Activated T-cell treated with anti-CD3 and anti-CD28 coated beads for 1 hour (primary cell): ENCODE measurements around the gene B4GALT5.

Source experiments
- DNase-seq: peaks from one replicate; pipeline ENCODE4 v3.0.0-alpha.2; 2020; ENCODE audit warnings: low read depth

Gene B4GALT5

DNA sequence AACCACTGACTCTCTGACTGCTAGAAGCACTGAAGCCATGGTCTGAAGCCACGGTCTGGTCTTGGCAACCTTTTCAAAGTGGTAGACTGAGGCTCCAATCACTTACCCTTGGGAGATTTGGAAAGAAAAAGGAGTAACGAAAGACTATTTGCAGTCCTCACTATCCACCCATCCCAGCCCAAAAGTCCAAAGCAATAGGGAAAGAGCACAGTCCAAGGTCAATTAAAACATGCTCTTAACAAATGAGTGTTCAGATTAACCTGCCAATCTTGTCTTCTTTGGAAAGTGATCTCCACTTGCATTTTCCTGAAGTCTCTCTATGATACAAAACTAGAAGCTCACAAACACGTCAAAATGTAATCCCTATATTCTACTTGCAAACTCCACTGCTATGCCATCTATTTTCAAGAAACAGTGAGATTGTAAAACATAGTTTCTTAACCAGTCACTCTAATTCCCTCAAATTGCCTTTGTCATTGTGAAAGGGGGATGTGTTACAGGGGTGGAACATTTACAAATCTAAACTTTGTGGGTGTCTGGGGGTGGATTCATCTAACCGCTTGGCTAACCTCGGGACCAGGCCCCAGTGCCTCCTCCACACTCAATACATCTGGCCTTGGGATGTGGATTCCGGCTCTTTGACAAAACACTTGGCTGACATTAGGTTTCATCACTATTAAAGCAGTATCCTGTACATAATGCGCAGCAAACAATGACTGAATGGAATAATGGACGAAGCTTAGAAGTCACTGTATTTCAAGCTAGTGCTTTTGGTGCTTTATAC, 56.4 kb downstream of the B4GALT5 start:
- DNase-seq = no peak

DNA sequence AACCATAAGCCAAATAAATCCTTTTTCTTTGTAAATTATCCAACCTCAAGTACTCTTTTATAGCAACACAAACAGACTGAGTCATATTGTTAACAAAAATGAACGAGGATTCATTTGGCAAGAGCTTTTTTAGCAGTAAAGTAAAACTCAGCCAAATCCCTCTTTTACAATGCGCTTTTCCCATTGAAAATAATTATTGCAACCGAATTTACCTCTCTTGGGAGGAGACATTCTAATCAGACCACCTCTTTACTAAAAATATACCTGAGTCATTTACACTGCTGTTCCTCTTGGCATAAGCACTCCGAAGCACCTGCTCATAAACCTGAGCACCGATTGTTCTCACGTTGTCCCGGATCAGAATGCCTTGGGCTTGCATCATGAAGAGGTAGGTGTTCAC, 57.4 kb downstream of the B4GALT5 start:
- DNase-seq = no peak

DNA sequence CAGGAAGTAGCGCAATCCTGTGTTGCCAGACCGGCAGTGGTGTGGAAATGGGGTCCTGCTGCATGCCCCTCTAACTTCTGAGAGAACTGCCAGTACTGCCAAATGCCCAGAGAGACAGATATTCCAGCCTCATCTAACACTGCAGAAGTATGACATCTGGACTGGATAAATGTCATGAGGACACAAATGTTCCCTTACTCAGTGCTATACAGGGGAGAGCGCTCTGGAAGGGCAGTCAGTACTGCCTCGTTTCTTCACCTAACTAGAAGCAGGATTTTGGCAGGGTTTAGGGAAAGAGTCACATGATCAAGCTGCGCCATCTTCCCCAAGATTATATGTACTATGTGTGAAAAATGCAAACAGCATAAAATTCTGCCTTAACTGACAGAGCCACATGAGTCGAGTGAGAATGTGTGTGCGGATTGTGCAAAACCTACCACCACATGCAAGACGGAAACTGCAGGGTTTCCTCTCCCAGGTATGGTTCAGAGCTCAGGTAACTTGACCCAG, 59.7 kb downstream of the B4GALT5 start:
- DNase-seq = no peak

DNA sequence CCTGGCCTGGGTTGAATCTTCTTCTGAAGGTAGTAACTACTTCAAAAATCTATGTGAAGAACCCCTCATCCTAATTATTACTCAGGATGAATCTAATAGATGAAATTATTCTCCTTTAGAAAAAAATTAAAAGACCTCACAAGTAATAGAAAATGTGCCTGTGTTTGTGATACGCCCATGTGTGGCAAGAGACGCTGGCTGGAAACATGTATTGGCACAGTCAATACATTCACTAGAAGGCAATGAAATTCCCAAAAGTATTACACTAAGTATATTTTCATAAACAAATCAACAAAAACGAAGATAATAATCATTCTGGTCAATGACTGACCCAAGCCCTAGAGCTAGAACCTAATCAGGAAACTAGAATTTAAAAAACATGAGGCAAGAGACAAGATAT, 64.0 kb downstream of the B4GALT5 start:
- DNase-seq = no peak

DNA sequence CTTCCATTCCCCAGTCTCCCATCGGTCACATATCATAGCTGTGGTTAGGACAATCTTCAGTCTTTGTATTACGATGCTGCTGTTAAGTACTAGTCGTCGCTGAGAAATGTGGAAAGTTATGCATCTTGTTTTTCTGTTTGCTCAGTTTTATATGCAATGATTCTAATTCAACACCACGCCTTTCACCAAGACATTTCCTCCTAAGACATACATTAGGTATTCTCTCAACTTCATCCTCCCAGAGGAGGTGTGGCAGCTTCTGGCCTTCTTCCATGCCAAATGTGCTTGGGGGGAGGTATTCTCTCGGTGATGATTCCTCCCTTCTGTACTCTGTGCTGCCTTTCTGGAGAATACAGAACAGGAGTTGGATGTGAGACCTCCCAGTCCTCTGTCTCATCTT, 66.1 kb downstream of the B4GALT5 start:
- no peak for DNase-seq

DNA sequence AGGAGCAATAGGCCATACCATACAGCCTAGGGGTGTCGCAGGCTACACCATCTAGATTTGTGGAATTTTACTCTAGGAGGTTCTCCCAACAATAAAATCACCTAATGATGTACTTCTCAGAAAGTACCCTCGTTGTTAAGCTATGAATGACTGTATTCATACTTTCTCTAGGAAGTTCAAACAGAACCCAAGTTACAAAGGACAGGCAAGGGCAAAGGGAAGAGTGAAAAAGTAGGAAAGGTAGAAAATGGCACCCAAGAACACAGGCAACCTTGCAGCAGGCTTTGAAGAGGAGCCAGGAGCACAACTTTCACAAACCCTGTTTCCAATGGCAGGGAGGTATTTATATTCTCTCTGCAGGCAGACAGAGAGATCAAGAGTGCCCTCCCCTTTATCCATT, 67.2 kb downstream of the B4GALT5 start:
- no peak for DNase-seq

DNA sequence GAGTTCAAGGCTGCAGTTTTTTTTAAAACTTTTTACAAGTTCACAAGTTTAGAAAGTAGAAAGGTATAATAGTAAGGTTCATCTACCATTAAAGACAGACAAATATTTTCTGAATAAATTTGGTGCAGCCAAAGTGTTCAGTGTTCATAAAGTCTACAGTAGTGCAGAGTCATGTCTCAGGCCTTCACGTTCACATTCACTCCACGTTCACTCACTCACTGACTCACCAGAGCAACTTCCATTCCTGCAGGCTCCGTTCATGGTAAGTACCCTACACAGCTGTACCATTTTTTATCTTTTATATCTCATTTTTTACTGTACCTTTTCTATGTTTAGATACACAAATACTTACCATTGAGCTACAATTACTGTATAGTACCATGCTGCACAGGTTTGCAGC, 67.6 kb downstream of the B4GALT5 start:
- no peak for DNase-seq

DNA sequence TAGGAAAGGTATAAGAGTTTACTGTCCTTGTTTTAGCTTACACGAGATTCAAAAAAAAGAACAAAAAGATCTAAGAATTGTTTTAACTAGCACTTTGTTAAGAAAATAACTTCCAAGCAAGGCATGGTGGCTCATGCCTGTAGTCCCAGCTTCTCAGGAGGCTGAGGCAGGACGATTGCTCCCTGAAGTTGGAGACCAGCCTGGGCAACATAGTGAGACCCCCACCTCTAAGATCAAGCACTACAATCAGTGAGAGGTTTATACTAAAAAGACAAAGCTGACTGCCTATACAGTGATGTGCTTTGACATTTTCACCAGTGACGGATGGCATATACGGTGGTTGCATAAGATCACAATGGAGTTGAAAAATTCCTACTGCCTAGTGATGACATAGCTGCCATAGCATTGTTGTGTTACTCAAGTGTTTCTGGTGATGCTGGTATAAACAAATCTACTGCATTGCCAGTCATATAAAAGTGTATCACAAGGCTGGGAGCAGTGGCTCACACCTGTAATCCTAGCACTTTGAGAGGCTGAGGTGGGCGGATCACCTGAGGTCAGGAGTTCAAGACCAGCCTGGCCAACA, 68.6 kb downstream of the B4GALT5 start:
- DNase-seq = no peak

DNA sequence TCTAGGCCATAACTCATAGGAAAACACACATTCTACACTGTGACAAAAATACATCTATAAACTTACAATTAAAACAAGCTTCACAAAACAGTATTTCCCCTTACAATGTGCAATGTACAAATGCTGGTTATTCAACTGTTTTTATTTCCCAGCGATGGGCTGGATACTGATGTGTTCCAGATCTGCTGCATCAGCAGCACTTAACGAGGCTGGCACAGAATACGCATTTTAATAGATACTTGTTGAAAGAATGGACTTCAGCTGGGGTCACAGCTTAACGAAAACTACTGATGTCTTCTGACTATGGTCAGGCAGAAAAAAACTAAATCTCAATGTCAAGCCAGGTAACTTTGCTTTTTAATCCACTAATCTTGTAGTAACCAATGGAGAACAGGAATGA, 70.9 kb downstream of the B4GALT5 start:
- DNase-seq = no peak

DNA sequence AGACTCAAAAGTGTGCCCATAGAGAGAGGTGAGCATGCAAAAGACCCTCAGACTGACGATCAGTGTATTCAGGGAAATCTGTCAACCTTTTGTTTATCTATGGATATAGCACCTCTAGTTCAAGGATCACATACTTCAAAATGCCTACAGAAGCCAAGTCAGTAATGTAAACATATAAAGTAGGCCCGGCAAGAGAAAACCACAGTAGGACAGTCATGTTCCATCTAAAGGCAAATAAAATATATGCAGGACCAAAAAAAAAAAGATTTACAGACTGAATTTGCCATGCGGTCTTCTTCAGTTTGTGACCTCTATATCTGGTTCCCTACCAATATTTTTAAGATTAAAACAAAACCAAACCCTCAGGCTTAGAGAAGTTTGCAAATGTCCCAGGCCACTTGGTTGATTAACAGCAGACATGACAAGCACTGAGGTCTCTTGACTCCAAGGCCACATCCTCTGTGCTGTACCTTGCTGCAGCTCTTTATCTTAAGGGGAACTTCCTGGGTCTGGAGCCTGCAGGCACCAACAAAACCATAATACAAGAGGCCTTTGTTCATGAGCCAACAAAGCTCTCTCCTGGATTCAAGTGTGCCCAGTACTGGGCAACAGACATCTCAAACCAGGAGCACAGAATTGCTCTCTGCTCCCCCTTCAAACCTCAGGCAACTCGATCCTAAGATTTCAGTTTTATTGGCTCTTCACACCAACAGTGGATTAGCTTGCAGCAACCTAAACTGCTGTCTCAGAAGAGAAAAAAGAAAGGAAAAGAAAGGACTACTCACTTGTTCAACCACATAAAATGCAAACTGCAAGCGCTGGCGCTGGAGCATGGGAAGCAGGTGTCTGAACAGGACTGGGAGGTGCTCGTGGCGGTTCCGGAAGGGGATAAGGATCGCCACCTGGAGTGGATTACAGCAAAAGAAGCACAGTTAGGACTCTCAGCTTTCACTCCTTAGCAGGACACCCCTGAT, 71.7 kb downstream of the B4GALT5 start:
- DNase-seq = no peak

DNA sequence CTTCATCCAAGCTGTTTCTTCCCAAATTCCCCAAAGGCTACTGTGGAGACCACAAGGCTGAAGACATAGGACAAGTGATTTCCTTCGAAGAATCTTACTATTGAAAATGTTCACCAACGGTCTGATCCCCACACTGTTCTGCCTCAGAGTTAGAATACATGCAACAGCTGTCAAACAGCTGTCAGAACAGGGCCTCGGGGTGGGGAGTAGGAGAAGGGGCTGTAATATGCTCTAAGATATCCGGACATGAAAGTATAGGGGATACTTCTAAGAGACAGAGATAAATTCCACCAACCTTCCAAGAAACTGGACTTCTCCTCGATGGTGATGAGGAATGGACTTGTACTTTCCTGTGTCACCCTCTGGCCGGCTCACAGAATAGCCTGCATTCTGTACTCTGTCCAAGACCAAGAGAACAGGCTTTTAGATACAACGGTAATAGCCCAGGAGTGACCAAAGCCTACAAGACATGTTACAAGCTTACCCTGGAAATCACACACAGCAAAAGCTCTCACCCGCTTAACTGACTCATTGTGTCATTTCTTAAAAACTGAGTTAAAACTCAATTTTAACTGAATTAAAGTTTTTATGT, 76.5 kb downstream of the B4GALT5 start:
- DNase-seq = no peak

DNA sequence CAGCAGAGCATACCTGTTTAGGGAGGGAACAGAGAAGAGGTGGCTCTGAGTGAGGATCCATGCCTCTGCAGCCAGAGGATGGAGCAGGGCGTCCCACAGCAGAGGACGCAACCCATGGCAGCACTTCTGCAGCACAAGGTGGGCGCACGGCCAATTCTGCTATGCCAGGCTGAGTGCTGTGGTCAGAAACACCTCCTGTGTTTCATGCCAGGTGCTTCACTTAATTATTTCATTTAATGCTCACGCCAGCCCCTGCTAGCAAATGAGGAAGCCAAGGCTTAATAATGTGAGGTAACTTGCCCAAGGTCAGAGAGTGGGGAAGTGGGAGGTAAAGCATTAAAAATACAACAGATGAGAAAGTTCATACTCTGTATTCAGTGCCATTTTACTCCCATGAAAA, 77.2 kb downstream of the B4GALT5 start:
- DNase-seq = no peak

DNA sequence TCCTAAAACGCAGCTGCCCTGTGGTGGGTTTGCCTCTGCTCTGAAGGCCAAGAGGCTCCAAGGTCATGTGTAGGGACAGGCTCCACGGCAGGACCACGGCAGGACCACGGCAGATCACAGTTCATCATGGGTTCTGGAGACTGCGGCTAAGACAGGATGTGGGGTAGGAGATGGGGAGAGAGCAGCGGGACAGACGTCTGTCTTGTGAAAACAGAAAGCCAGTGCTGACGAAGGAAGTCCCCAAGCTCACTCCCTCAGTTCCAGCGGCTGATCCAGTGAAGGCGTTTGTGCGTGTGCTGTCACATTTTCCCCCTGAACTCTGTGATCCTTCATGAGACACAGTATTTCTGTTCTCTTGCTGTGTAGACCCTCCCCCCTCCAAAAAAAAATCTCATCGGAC, 77.8 kb downstream of the B4GALT5 start:
- no peak for DNase-seq

DNA sequence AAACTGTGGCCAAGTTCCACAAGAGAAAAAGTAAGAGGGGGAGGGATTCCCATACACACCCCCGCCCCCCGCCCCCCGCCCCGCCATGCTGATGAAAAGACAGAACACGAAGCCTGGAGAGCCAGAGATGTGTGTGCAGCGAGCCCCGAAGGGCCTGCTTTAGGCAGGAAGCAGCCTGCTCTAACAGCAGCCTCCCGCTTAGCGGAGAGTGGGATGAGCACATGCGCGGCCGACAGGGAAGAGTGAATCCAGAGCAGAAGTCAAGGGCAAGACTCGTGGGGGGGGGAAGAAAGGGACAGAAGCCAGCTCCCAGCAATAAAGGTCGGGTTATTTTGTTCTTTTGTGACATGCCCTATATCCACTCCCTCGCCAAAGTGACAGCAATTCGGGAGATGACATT, 78.5 kb downstream of the B4GALT5 start:
- no peak for DNase-seq

DNA sequence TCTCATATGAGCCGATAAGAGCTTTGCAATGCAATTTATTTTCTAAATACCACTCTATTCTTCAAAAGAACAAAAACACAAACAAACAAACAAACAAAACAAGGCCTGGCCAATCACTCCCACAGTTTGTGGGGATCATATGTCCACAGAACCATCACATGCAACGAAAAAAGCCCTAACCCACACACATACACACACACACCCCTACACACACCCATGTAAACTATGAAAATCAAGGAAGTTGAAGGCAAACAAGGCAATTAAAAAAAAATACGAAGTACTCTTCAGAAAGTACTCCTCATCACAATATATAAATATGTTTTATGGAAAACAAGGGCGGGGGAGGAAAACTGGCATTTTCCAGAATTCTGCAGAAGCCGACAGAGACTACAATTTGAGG, 79.6 kb downstream of the B4GALT5 start:
- DNase-seq = no peak

DNA sequence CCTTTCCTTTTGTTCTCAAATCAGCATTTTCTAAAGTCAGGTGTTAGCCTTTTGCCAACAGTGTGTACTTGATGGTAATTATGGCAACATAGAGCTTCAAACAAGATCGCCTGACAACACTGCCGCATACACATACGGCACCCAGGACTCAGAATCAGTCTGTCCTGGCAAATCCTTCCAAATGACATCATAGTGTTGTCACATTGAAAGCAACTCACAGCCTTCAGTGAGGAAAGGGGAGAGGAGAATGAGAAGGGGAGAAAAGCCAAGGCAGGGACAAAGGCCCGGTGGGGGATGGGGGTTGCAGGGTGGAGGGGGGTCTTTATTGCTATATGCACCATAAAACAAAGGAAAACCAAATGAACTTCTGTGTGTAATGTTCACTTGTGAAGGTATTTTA, 80.0 kb downstream of the B4GALT5 start:
- DNase-seq = no peak

DNA sequence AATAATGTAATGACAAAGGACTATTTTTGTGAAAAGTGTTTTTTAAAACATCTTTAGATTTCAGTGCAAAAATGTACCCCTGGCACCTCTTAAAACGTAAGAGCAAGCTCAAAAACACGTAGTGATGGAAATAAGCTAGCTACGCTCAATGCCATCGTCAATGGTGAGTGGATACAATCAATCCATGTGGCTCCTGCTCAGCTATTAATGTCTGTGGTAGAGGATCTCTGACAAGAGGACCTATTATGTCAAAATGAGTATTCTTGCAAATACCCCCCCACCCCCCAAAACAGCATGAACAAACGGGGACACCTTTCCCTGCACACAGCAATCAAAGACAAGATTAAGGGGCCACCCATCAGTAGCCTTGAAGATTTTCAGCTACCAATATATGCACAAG, 80.7 kb downstream of the B4GALT5 start:
- DNase-seq = no peak

DNA sequence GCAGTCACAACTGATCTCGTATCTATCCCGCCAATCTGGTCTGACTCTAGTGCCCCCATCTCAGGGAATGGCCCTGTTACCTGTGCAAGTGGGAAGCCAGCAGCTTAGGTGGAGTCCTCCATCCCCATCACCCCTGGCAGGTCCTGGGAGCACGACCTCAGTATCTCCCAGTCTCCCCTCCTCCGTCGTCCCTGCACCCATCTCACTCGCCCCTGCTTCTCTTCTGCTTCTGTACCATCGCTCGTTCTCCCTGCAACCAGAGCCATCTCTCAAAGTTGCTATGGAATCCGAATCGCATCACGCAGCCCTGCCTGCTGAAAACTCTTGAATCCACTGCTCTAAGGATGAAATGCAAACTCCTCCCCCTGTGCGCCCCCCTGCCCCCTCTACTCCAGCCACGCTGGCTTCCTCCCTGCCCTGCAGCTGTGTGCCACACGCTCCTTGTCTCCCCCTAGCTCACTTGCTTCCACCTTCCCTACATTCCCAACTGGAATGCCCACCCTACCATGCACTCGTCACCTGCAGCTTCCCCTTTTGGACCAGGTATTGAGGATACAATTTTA, 81.7 kb downstream of the B4GALT5 start:
- DNase-seq = no peak

DNA sequence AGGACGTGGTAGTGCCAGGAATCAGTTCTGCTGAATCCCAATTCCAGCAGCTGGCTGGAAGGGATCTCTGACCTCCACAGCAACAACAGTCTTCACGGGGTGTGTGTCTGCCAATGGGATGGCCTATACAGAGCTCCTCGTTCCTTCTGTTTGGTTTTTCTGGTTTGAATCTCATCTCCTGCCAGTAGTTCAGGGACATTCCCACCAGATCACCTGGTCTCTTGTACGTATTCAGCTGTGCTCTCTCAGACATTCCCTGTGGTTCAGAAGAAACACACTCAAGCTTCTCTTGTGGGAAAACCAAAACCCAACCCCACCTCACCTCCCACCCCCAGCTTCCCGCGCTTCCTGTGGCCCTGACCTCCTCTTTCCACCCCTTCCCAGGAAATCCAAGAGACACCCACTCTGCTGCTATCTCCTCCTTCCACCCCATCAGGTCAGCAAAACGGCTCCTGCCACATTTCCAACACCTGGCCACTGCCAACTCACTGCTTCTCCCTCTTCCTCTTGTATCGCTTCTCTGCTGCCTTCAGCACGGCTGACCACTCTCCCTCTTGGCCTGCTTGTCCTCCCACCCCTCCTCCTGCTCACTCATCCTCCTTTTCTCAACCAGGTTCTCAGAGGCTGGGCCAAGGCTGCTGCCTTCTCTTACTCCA, 82.5 kb downstream of the B4GALT5 start:
- no peak for DNase-seq

DNA sequence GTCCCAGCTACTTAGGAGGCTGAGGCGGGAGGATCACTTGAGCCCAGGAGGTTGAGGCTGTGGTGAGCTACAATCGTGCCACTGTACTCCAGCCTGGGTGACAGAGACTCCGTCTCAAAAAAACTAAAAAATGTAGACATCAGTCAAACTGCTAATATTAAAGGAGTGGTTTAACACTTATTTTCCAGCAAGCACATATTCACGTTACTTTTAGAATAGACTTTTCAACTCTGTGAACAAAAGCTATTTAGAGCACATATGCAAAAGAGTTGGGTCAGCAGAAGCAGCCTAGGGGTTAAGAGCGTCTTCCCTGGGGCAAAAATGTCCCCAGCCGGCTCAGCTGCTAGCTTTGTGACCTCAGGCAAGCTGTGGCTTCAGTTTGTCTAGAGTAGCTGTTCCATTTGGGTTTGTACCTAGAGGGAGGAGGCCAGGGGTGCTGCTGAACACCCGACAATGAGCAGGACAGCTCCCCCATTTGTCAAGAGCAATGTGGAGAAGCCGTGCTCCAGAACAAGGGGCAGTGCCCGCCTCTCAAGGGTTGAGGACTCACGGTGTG, 83.2 kb downstream of the B4GALT5 start:
- no peak for DNase-seq

DNA sequence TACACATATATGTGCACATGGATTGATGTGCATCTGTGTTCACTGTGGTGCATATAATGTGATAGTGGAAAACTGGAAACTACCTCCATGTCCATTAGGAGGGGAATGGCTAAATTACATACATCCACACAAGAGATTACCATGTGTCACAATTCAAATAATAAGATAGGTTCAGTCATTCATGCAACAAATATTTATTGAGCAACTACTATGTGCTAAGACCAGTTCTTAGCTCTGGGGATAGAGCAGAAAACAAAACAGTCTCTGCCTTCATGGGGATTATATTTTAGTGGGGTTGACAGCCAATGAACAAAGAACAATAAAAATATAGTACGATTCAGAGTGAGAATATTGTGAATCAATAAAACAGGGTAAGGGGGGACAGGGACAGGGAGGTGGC, 84.1 kb downstream of the B4GALT5 start:
- DNase-seq = no peak
